Measurements from ENCODE around the gene PYGM. TPM values are rescaled to one million over a fixed set of nuclear protein-coding genes. Genes with fewer than 3 reads are reported as not detected.

The PYGM gene
- total RNA-seq, 6 experiments from 2014 or later = 0.11 to 0.21 (median 0.13) TPM; not detected in 2

DNA sequence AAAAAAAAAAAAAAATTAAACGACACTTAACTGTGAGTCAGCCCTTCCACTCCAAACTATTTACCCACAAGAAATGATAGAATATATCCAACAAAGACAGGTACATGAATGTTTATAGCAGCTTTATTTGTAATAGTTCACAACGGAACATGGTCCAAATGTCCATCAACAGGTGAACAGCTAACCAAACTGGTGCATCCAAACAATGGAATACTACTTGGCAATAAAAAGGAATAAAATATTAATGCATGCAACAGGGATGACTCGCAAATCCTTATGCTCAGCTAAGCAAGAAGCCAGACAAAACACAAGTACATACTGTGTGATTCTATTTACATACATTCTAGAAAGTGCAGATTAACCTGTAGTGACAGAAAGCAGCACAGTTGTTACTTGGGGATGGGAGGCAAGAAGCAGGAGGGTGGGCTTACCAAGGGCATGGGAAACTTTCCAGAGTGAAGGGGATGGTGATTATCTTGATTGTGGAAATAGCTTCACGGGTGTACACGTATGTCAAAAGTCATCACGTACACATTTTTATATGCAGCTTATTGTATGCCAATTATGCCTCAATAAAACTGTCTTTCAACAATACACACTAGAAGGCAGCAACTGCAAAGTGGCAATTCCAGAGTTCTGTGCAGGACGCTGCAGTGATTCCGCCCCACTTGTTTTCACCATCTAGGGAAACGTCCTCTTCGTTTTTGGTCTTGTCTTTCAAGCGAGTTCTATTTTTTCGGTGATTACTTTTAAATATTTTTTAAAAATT, 25.2 kb upstream of the PYGM start:
- Mint-ChIP-seq H3K27me3 (ENCODE audit: insufficient read depth) (peaks cover 1% of the 10 kb centered on the region; the same call in 1 of the 2 replicates), H3K9me3 (no peaks in the 10 kb centered on the region), H3K4me1 (ENCODE audit: low read depth) (no peaks in the 10 kb centered on the region; the same call in 1 of the 2 replicates), H3K4me3 (no peak overlapping the region), H3K36me3 (ENCODE audit: low read depth) (no peaks in the 10 kb centered on the region; the same call in 1 of the 2 replicates), H3K27ac (peak overlapping the region; percentile 33; the same call in 1 of the 2 replicates)
- TF ChIP-seq, protein P1, sequence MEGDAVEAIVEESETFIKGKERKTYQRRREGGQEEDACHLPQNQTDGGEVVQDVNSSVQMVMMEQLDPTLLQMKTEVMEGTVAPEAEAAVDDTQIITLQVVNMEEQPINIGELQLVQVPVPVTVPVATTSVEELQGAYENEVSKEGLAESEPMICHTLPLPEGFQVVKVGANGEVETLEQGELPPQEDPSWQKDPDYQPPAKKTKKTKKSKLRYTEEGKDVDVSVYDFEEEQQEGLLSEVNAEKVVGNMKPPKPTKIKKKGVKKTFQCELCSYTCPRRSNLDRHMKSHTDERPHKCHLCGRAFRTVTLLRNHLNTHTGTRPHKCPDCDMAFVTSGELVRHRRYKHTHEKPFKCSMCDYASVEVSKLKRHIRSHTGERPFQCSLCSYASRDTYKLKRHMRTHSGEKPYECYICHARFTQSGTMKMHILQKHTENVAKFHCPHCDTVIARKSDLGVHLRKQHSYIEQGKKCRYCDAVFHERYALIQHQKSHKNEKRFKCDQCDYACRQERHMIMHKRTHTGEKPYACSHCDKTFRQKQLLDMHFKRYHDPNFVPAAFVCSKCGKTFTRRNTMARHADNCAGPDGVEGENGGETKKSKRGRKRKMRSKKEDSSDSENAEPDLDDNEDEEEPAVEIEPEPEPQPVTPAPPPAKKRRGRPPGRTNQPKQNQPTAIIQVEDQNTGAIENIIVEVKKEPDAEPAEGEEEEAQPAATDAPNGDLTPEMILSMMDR (IDR thresholded peaks at IDR 0.05) = no peak
- no peak for DNase-seq

DNA sequence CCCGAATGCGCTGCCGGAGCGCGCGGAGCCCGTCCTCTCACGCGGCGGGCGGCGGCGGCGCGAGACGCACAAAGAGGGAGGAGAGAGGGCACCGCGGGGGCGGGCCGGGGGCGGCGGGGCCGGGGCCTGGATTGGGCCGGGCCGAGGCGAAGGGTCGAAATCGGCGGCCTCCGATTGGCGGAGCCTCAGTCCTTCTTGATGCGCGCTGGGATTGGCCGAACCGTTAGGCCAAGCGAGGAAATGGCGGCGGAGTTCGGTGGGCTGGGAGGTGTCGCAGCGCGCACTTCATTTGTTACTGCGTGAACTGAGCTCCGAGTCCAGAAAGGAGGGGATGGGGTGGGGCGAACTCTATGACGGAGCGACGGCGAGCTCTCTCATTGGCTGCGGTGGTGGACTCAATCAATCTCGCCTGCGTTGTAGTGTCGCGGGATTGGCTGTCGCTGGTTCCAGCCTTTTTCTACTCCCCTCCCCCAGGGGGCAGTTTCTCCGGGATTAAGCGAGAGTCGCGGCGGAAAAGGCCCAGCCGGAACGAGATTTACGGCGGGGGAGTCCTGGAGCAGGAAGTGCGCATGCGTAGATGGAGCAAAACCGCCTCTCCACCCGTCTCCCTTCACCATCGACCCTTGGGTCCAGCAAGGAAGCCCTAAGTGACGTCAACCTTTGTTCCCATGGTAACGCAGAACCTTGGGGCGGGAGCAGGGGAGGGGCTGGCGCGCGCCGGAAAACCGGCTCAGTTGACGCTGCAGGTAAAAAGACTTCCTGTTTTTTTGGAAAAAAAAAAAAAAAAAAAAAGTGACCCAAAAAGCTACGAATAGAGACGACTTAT, 18.9 kb upstream of the PYGM start, which contains the start of gene SF1:
TSS of gene SF1 (minus strand) at position 70 of the 826 bp plus-strand sequence. CDS start 150 bp downstream, outside the sequence.
- H3K27me3 Mint-ChIP-seq (ENCODE audit: insufficient read depth) = peaks cover 8% of the 10 kb centered on the region
- H3K4me3 Mint-ChIP-seq = peak within 1 kb of the TSS; percentile 99
- H3K9me3 Mint-ChIP-seq = no peaks in the 10 kb centered on the region
- H3K36me3 Mint-ChIP-seq (ENCODE audit: low read depth) = peaks cover 32% of the 10 kb centered on the region
- peak within 1 kb of the TSS; percentile 98 for H3K27ac Mint-ChIP-seq
- peaks cover 35% of the 10 kb centered on the region for H3K4me1 Mint-ChIP-seq (ENCODE audit: low read depth)
- TF ChIP-seq, protein P1 (IDR thresholded peaks at IDR 0.05) = no peak
- peak; percentile 100 for DNase-seq

DNA sequence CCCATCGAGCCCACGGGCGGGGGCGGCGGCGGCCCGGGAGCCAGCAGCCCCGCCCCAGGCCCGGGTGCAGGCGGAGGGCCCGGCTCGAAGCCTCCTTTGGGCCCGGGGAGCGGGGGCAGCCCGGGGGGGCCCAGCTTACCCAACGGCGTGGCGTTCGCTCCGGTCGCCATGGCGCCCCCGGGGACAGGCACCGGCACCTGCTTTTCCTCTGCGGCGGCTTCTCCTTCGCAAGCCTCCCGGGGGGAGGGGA, 18.4 kb upstream of the PYGM start:
- no peaks in the 10 kb centered on the region for H3K9me3 Mint-ChIP-seq
- H3K27me3 Mint-ChIP-seq (ENCODE audit: insufficient read depth) = peaks cover 8% of the 10 kb centered on the region
- peak overlapping the region; percentile 98 for H3K27ac Mint-ChIP-seq
- H3K4me3 Mint-ChIP-seq = peak overlapping the region; percentile 95
- H3K4me1 Mint-ChIP-seq (ENCODE audit: low read depth) = peaks cover 35% of the 10 kb centered on the region
- DNase-seq = no peak
- TF ChIP-seq, protein P1 (IDR thresholded peaks at IDR 0.05) = no peak
- H3K36me3 Mint-ChIP-seq (ENCODE audit: low read depth) = peaks cover 38% of the 10 kb centered on the region

DNA sequence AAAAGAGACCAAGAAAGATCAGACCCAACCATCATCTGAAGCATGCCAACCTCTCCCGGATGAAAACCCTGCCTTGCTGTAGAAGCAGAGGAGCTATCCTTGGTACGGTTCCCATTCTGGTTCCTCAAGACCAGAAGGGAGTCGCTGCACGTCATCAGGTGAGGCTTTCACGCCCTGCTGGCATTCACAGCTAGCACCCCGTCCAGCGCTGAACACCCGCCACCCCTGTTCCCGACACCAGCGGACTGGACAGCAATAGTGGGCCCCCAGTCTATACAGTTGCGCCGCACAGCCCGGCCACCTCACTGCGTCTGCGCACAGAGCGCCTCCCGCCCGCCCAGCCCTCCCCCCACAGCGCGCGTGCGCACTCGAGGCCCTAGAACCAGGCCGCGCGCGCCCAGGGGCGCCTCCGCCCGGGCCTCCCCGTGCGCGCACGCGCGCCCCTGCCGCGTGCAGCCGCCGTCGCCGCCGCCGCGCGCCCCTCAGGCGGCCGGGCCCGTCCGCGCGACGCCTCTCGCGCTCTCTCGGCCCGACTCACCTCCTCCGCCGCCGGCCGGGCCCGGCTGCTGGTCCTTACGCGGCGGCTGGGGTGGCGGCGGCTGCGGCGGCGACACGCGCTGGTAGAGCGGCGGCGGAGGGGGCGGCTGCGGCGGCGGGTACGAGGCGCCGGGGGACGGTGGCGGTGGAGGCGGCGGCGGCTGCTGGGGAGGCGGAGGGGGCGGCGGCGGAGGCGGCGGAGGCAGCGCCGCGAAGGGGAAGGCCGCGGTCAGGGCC, 17.9 kb upstream of the PYGM start:
- Mint-ChIP-seq H3K36me3 (ENCODE audit: low read depth) (peaks cover 43% of the 10 kb centered on the region), H3K9me3 (no peaks in the 10 kb centered on the region), H3K4me1 (ENCODE audit: low read depth) (peaks cover 38% of the 10 kb centered on the region), H3K27ac (peak overlapping the region; percentile 86), H3K4me3 (peak overlapping the region; percentile 99), H3K27me3 (ENCODE audit: insufficient read depth) (peaks cover 8% of the 10 kb centered on the region)
- TF ChIP-seq, protein P1 (IDR thresholded peaks at IDR 0.05) = no peak
- DNase-seq = peak; percentile 78

DNA sequence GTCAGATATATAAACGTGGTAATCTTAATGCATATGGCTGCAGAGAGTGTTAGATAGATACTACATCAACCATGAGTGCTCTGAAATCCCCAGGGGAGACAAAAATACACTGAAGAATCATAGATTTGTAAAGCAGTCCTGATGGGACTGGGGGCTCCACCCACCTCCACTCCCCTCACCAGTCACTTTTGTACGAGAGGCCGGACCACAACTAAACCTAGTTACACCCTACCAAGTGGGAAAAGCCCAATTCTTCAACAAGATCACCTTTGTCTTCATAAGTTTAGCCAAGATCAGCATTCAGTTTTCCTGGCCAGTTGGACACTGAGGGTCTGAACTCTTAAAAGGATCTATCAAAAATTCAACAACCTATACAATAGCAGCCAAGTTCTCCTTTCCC, 17.1 kb upstream of the PYGM start:
- peaks cover 46% of the 10 kb centered on the region for H3K4me1 Mint-ChIP-seq (ENCODE audit: low read depth)
- peaks cover 8% of the 10 kb centered on the region for H3K27me3 Mint-ChIP-seq (ENCODE audit: insufficient read depth)
- no peaks in the 10 kb centered on the region for H3K9me3 Mint-ChIP-seq
- DNase-seq = no peak
- peak overlapping the region; percentile 99 for H3K4me3 Mint-ChIP-seq
- peaks cover 51% of the 10 kb centered on the region for H3K36me3 Mint-ChIP-seq (ENCODE audit: low read depth)
- TF ChIP-seq, protein P1 (IDR thresholded peaks at IDR 0.05) = no peak
- peak overlapping the region; percentile 86 for H3K27ac Mint-ChIP-seq

Measured in HFFc6 (cell line).